Heart right ventricle (tissue), 16 donors: Measurements from ENCODE around the gene ABI3. TPM values are rescaled to one million over a fixed set of nuclear protein-coding genes. Genes with fewer than 3 reads are reported as not detected.

ENCODE experiments used
- ATAC-seq, 8 donors: fragments of 200-7000 bp; cut with Tn5 transposase; one replicate each; pipeline ENCODE4 v1.9.1; 2020; ENCODE audit warnings: mild to moderate bottlenecking in 8 of 8, moderate library complexity in 8 of 8, moderate number of reproducible peaks in 1 of 8
- DNase-seq, 2 donors: peaks; one replicate each; pipeline ENCODE4 v3.0.0-alpha.2; 2020
- H3K27ac ChIP-seq, 10 donors: fragments of 200-600 bp; sonication (generic) in 2 of 10; one replicate each; pipeline versions ENCODE4 v1.5.0 to v1.8.0; 2020 to 2022; ENCODE audit warnings: mild to moderate bottlenecking in 3 of 10
- H3K27me3 ChIP-seq, 7 donors: fragments of 200-600 bp; one replicate each; pipeline ENCODE4 v1.8.0; 2021 to 2022; ENCODE audit warnings: mild to moderate bottlenecking in 2 of 7
- H3K36me3 ChIP-seq, 9 donors: fragments of 200-600 bp; sonication (generic) in 1 of 9; one replicate each; pipeline versions ENCODE4 v1.5.0 to v1.8.0; 2020 to 2022; ENCODE audit warnings: mild to moderate bottlenecking in 2 of 9
- H3K4me1 ChIP-seq, 9 donors: fragments of 200-600 bp; sonication (generic) in 1 of 9; one replicate each; pipeline versions ENCODE4 v1.5.0 to v1.8.0; 2020 to 2022; ENCODE audit warnings: mild to moderate bottlenecking in 4 of 9
- H3K4me3 ChIP-seq, 10 donors: fragments of 200-600 bp; sonication (generic) in 2 of 10; one replicate each; pipeline versions ENCODE4 v1.5.0 to v1.8.0; 2020 to 2022; ENCODE audit warnings: mild to moderate bottlenecking in 7 of 10, moderate library complexity in 2 of 10
- H3K9me3 ChIP-seq, 11 donors: fragments of 200-600 bp in 10 of 11; sonication (generic) in 2 of 11; one replicate each; pipeline versions ENCODE4 v1.5.0 to v1.8.0; 2013 to 2022; ENCODE audit warnings: mild to moderate bottlenecking in 2 of 11, control low read depth in 1 of 11, moderate library complexity in 1 of 11
- WGBS, 2 donors: extraction: QIAGEN DNeasy Blood & Tissue Kit; methylation state at CpG; one replicate each; pipeline ENCODE4 v1.1.7; 2013; ENCODE audit warnings: inconsistent platforms in 1 of 2; 5-methylcytosine and 5-hydroxymethylcytosine counted together
- intact Hi-C, 10 donors: fragments of 100-400 bp; cut with DNase I; formaldehyde crosslinking; loops; one replicate each; pipeline versions ENCODE4 v1.11.1 to v1.14.2; 2022
- polyA plus RNA-seq, 2 donors: library from polyadenylated mRNA; stranded (reverse); fragments of 200-250 nt; gene quantifications; one replicate each; pipeline ENCODE4 v1.2.3, GENCODE V29; 2013
- total RNA-seq, 10 donors: library from RNA; stranded (reverse); fragmentation: NEBNext Ultra II Directional in 3 of 10; extraction: Animal tissue kit (Norgen Biotek cat#: 25700) in 3 of 10; gene quantifications; one replicate each; pipeline versions ENCODE4 v1.2.1 to v1.2.4, GENCODE V29; 2021 to 2023
- TF ChIP-seq, protein P1 (sequence below), 9 donors: fragments of 200-600 bp; sonication (generic) in 2 of 9; IDR thresholded peaks; one replicate each; pipeline versions ENCODE4 v1.5.0 to v1.8.0; 2021 to 2022; ENCODE audit warnings: antibody characterized with exemption in 9 of 9, mild to moderate bottlenecking in 5 of 9, moderate library complexity in 1 of 9
- donor health status: Arrhythmogenic right ventricular cardiomyopathy.
- donor health status: ischemic (EF 13 %, LVEDD 7.1; RV severe dilation, severe dysfunction).
- donor health status: healthy with polysubstance abuse.
- donor health status: DM: no; HTN: yes; CAD: no.
- donor health status: DM: no; HTN: no; CAD: no.
- donor health status: ischemic (EF 25% LVEDD 6.9; RV normal size, moderate dysfunction).
- donor health status: ischemic (EF 25% LVEDD 5.7; RV mildly dilated, moderate dysfunction).
- donor health status: healthy.
- donor health status: DM: yes; HTN: yes; CAD: no.
- donor health status: Ischemic cardiomyopathy.
- donor health status: ischemic (EF 35%, LVEDD 5.7; RV mildly dilated, moderate dysfunction).
- donor health status: nonischemic (EF 11% LVEDD 7.7; RV severe dilation, severe dysfunction).
- donor health status: DM: yes; HTN: yes; CAD: no.
- donor health status: PGD.
- donor health status: ischemic (EF 29% LVEDD 5.4; RV normal size, mild dysfunction).
- donor health status: nonischemic (EF 23%, LVEDD 6.1; RV moderate dilation, normal function).

Gene ABI3
- total and polyA plus RNA-seq, 12 donors: 2.3 to 10.8 (median 5.1) TPM

DNA sequence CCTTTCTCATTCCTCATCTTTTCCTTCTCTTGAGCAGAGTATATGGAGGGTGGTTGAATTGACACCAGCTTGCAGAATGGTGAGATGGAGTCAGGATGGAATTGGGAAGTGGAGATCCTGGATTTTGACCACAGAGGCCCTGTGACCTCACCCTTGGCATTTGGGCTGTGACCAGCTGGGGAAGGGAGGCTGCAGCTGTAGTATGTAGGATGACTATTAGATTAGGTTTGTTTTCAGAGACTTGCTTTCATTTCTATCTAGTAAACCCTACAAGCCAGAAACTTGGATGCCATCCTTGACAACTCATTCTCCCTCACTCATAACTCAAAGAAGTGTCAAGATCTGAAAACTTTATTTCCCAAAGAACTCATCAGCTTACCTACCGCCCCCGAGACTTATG is 6.0 kb upstream of the ABI3 start:
- no peak for ATAC-seq
- no peak overlapping the region for H3K4me3 ChIP-seq
- DNase-seq: no peak
- no peaks in the 10 kb centered on the region for H3K9me3 ChIP-seq
- H3K4me1 ChIP-seq: peaks cover 0 to 35% (median 8%) of the 10 kb centered on the region in 9 donors
- TF ChIP-seq, protein P1, sequence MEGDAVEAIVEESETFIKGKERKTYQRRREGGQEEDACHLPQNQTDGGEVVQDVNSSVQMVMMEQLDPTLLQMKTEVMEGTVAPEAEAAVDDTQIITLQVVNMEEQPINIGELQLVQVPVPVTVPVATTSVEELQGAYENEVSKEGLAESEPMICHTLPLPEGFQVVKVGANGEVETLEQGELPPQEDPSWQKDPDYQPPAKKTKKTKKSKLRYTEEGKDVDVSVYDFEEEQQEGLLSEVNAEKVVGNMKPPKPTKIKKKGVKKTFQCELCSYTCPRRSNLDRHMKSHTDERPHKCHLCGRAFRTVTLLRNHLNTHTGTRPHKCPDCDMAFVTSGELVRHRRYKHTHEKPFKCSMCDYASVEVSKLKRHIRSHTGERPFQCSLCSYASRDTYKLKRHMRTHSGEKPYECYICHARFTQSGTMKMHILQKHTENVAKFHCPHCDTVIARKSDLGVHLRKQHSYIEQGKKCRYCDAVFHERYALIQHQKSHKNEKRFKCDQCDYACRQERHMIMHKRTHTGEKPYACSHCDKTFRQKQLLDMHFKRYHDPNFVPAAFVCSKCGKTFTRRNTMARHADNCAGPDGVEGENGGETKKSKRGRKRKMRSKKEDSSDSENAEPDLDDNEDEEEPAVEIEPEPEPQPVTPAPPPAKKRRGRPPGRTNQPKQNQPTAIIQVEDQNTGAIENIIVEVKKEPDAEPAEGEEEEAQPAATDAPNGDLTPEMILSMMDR (IDR thresholded peaks at IDR 0.05): no peak
- no peaks in the 10 kb centered on the region for H3K36me3 ChIP-seq
- H3K27ac ChIP-seq: no peak overlapping the region
- intact Hi-C loops: no loop called here
- 96 to 100% methylated on average over 2 of the region's 2 CpGs for WGBS, 2 donors
- H3K27me3 ChIP-seq: peaks cover 0 to 31% (median 0%) of the 10 kb centered on the region in 7 donors

DNA sequence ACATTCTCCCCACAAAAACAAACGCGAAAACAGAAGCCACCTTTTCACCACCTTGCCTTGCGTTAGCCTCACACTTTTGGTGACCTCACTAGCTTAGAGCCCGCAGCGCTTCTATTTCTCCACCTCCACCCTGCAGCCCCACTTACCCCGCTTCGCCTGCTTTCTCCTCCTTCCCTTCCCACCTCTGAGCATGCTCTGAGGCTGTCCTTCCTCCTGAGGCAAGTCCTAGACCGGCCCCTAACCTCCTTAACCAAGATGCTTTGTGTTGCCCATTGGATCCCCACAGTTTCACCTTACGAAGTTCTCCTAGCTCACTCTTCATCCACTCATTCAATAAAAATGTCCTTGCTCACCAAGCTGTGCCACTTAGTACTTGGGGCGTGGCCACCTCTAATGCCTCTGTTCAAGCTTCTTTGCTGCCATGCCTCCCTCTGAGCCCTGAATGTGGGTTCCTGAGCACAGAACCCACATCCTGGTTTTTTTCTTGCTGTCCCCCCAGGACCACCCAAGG is 1.4 kb upstream of the ABI3 start:
- 88 to 90% methylated on average over 10 of the region's 10 CpGs for WGBS, 2 donors
- peak overlapping the region in 7 of 10 donors; percentile 79 to 90 (median 86) for H3K27ac ChIP-seq

DNA sequence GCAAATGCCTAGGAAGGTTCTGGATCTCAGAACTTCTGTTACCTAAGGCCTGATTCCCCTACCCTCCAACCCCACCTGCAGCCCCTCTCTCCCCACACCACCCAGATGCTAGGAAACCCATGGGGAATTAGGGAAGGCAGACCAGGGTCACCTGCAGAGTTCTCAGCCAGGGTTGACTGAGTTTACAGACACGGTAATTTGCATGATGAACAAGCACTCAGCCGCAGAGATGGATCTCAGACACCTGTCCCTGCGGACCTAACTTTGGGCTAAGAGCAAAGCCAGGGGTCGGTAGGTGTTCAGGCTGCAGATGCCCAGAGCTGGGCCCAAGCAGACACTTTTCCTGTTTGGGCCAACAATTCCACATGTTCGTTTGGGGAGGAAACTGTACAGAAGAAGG is 2.9 kb downstream of the ABI3 start:
- no peaks in the 10 kb centered on the region for H3K9me3 ChIP-seq
- H3K27ac ChIP-seq: peak overlapping the region in 4 of 10 donors; percentile 39 to 89 (median 84)
- ATAC-seq: no peak
- peaks cover 4 to 97% (median 63%) of the 10 kb centered on the region in 9 donors for H3K4me1 ChIP-seq
- H3K36me3 ChIP-seq: peaks cover 0 to 4% (median 0%) of the 10 kb centered on the region in 9 donors
- TF ChIP-seq, protein P1 (IDR thresholded peaks at IDR 0.05): no peak
- no peak for DNase-seq
- H3K4me3 ChIP-seq: peak overlapping the region in 5 of 10 donors; percentile 0 to 71 (median 11)
- intact Hi-C loops: no loop called here
- peaks cover 0 to 32% (median 5%) of the 10 kb centered on the region in 7 donors for H3K27me3 ChIP-seq
- 65 to 70% methylated on average over 5 of the region's 5 CpGs for WGBS, 2 donors

More for the DNA sequence above, 1.4 kb upstream of the ABI3 start:
- intact Hi-C loops: no loop called here
- Histone ChIP-seq H3K27me3 (peaks cover 0 to 44% (median 5%) of the 10 kb centered on the region in 7 donors), H3K9me3 (no peaks in the 10 kb centered on the region), H3K4me1 (peaks cover 0 to 63% (median 25%) of the 10 kb centered on the region in 9 donors), H3K36me3 (no peaks in the 10 kb centered on the region), H3K4me3 (peak overlapping the region in 2 of 10 donors; percentile 44 to 71)
- TF ChIP-seq, protein P1 (IDR thresholded peaks at IDR 0.05): no peak
- ATAC-seq (no peak), DNase-seq (no peak)

- TF ChIP-seq, protein P1 (IDR thresholded peaks at IDR 0.05): no peak
- no peak for DNase-seq
- no peak for ATAC-seq
- 81 to 85% methylated on average over 2 of the region's 2 CpGs for WGBS, 2 donors
- Histone ChIP-seq H3K4me1 (peaks cover 4 to 98% (median 63%) of the 10 kb centered on the region in 9 donors), H3K9me3 (no peaks in the 10 kb centered on the region), H3K27ac (peak overlapping the region in 7 of 10 donors; percentile 25 to 89 (median 61)), H3K27me3 (peaks cover 0 to 29% (median 4%) of the 10 kb centered on the region in 7 donors), H3K36me3 (peaks cover 0 to 4% (median 0%) of the 10 kb centered on the region in 9 donors), H3K4me3 (peak overlapping the region in 6 of 10 donors; percentile 0 to 71 (median 12))
- intact Hi-C loops: no loop called here
These were observed 3.3 kb downstream of the ABI3 start for GRCh38 chr17:49213847-49214246.
